NCI-H1092 (cell line): Measurements from ENCODE around the gene INTS6L.
"Not testable (repeated sequence)": the region's sequence is repeated elsewhere in the genome, so short reads cannot be mapped to it uniquely, and the experiment has no call there.

Experiments used
- DNase-seq: peaks from one replicate; lab custom pipeline; 2025; lab: John Stamatoyannopoulos, UW

INTS6L gene

GRCh38 chrX:135624408-135625204 lies 104.1 kb downstream of the INTS6L start:
- not testable (repeated sequence) for DNase-seq

DNA sequence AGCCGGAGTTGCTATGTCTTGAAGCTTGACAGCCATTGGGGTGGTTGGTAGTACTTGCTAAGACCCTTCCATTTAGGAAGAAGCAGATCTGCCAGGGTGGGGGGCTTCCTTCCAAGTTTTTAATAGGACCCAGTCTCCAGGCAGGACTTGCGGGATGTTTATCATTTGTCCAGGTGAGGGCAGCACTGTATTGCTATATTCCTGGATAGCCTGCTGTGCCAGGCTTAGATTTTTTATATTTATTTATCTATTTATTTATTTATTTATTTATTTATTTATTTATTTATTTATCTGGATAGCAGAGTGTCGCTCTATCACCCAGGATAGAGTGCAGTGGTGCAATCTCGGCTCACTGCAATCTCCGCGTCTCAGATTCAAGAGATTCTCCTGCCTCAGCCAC lies 105.5 kb downstream of the INTS6L start:
- DNase-seq = no peak

DNA sequence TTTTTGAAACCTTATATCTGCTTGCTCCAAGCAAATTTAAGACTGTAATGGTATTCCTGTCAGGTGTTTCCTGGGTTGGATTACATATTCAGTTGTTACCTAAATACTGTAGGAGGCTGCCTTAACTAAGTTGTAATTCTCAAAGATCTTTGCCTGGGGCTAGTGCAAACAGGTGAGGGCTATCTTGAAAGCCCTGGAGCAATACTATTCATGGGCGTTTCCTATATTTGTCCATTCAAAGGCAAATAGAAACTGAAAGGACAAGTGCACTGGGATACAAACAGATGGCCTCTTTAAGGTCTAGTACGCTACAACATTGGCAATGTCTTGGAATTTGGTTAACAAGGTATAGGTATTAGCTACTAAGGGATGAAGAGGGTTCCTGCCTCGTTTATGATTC lies 108.9 kb downstream of the INTS6L start:
- DNase-seq = no peak
